Testis (tissue), 2 donors: ENCODE data around the gene USP32.

Experiments used
- POLR2A ChIP-seq: fragments of 450-650 bp; IDR thresholded peaks from one replicate; pipeline ENCODE4 v1.6.1; 2017; ENCODE audit warnings: antibody characterized with exemption, mild to moderate bottlenecking, moderate library complexity
- TF ChIP-seq, protein P1 (sequence below), 3 experiments: fragments of 450-650 bp in 2 of 3; fragments of 200-600 bp in 1 of 3; sonication (generic) in 1 of 3; IDR thresholded peaks; one replicate each; pipeline ENCODE4 v1.5.1; 2016 to 2019; ENCODE audit warnings: antibody characterized with exemption in 3 of 3, mild to moderate bottlenecking in 2 of 3, moderate library complexity in 1 of 3

DNA sequence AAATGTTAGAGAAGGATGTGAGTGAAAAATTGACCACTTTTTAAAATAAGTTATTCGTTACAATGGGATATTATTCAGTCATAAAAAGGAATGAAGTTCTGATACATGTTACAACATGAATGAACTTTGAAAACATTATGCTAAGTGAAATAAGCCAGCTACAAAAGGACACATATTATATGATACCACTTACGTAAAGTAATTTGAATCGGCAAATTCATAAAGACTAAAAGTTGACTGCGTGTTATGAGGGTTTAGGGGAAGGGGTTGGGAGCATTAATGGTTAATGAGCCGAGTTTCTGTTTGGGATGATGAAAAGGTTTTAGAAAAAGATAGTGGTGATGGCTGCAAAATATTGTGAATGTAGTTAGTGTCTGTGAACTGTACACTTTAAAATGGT lies 73.1 kb downstream of the USP32 start:
- TF ChIP-seq, protein P1, sequence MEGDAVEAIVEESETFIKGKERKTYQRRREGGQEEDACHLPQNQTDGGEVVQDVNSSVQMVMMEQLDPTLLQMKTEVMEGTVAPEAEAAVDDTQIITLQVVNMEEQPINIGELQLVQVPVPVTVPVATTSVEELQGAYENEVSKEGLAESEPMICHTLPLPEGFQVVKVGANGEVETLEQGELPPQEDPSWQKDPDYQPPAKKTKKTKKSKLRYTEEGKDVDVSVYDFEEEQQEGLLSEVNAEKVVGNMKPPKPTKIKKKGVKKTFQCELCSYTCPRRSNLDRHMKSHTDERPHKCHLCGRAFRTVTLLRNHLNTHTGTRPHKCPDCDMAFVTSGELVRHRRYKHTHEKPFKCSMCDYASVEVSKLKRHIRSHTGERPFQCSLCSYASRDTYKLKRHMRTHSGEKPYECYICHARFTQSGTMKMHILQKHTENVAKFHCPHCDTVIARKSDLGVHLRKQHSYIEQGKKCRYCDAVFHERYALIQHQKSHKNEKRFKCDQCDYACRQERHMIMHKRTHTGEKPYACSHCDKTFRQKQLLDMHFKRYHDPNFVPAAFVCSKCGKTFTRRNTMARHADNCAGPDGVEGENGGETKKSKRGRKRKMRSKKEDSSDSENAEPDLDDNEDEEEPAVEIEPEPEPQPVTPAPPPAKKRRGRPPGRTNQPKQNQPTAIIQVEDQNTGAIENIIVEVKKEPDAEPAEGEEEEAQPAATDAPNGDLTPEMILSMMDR (IDR thresholded peaks at IDR 0.05) = no peak
- no peak for TF ChIP-seq POLR2A
